Activated effector memory CD4-positive, alpha-beta T cell treated with Interleukin-2 at 50 U/mL for 16 hours (primary cell): ENCODE results near the gene RPH3AL.

ENCODE experiments used
- DNase-seq: peaks from one replicate; pipeline ENCODE4 v3.0.0-alpha.2; 2020

Gene RPH3AL

GRCh38 chr17:313911-314613, 38.5 kb downstream of the RPH3AL start:
- no peak for DNase-seq

GRCh38 chr17:313231-313630, 39.4 kb downstream of the RPH3AL start:
- DNase-seq, result no peak

GRCh38 chr17:312476-313148, 40.0 kb downstream of the RPH3AL start:
- no peak for DNase-seq

- DNase-seq, result no peak
Observed at GRCh38 chr17:311119-311782, 41.4 kb downstream of the RPH3AL start.

GRCh38 chr17:310111-311010, 42.2 kb downstream of the RPH3AL start:
- DNase-seq, result no peak

GRCh38 chr17:309361-309888, 43.2 kb downstream of the RPH3AL start:
- no peak for DNase-seq

- no peak for DNase-seq
Observed at GRCh38 chr17:307741-308507, 44.7 kb downstream of the RPH3AL start.

GRCh38 chr17:307295-307691, 45.3 kb downstream of the RPH3AL start:
- no peak for DNase-seq

- no peak for DNase-seq
Observed at GRCh38 chr17:306536-307294, 45.9 kb downstream of the RPH3AL start.

GRCh38 chr17:306116-306515, 46.5 kb downstream of the RPH3AL start:
- no peak for DNase-seq

- DNase-seq, result no peak
Observed at GRCh38 chr17:305090-305976, 47.3 kb downstream of the RPH3AL start.

GRCh38 chr17:304461-304860, 48.1 kb downstream of the RPH3AL start:
- no peak for DNase-seq

- no peak for DNase-seq
Observed at GRCh38 chr17:303168-303567, 49.4 kb downstream of the RPH3AL start.

- DNase-seq, result no peak
Observed at GRCh38 chr17:302300-302698, 50.3 kb downstream of the RPH3AL start.

- DNase-seq, result no peak
Observed at GRCh38 chr17:301681-302299, 50.8 kb downstream of the RPH3AL start.

GRCh38 chr17:300881-301280, 51.7 kb downstream of the RPH3AL start:
- DNase-seq, result no peak

- no peak for DNase-seq
Observed at GRCh38 chr17:299546-299945, 53.1 kb downstream of the RPH3AL start.

- no peak for DNase-seq
Observed at GRCh38 chr17:298791-299450, 53.7 kb downstream of the RPH3AL start.

- DNase-seq, result no peak
Observed at GRCh38 chr17:297758-298157, 54.8 kb downstream of the RPH3AL start.
